ENCODE measurements around the gene GIN1. TPM values are rescaled to one million over a fixed set of nuclear protein-coding genes. Genes with fewer than 3 reads are reported as not detected.
A peak's percentile ranks its signal among the peaks of the same experiment; 100 is the strongest.

GIN1 gene
- total RNA-seq, 2 donors from 2014 or later: 1.6 to 5.2 TPM

GRCh38 chr5:103093727-103094126 lies 26.2 kb downstream of the GIN1 start:
- TF ChIP-seq POLR2A (IDR thresholded peaks at IDR 0.05) (no peak), CTCF (IDR thresholded peaks at IDR 0.05) (no peak)
- Histone ChIP-seq H3K27ac (peak overlapping the region; percentile 19 to 54 (median 44)), H3K27me3 (no peaks in the 10 kb centered on the region), H3K4me3 (no peak overlapping the region), H3K4me1 (peaks cover 34% of the 10 kb centered on the region), H3K36me3 (replicated peaks in 1 of 2; ENCODE audit: insufficient read depth in 1 of 2, low read depth in 2 of 2) (no peaks in the 10 kb centered on the region), H3K9me3 (no peaks in the 10 kb centered on the region)
- peak; percentile 68 for ATAC-seq
- intact Hi-C loops (cut with DNase I): no loop called here
- WGBS, 2 donors: 39 to 47% methylated on average over 1 of the region's 1 CpG
- DNase-seq: no peak

- Histone ChIP-seq H3K4me3 (no peak overlapping the region), H3K36me3 (replicated peaks in 1 of 2; ENCODE audit: insufficient read depth in 1 of 2, low read depth in 2 of 2) (peaks cover 0 to 3% of the 10 kb centered on the region in 2 donors), H3K27me3 (no peaks in the 10 kb centered on the region), H3K9me3 (no peaks in the 10 kb centered on the region), H3K27ac (peak overlapping the region in 1 of 4 donors; percentile 45), H3K4me1 (peaks cover 34% of the 10 kb centered on the region)
- intact Hi-C loops (cut with DNase I): no loop called here
- peak; percentile 15 for ATAC-seq
- WGBS, 2 donors: 80 to 82% methylated on average over 3 of the region's 3 CpGs
- no peak for TF ChIP-seq CTCF (IDR thresholded peaks at IDR 0.05)
- no peak for TF ChIP-seq POLR2A (IDR thresholded peaks at IDR 0.05)
- DNase-seq: no peak
Observed at GRCh38 chr5:103092676-103093075, 27.3 kb downstream of the GIN1 start.

GRCh38 chr5:103090791-103091190 lies 29.1 kb downstream of the GIN1 start:
- Histone ChIP-seq H3K4me1 (peaks cover 30% of the 10 kb centered on the region), H3K36me3 (replicated peaks in 1 of 2; ENCODE audit: insufficient read depth in 1 of 2, low read depth in 2 of 2) (peaks cover 0 to 7% of the 10 kb centered on the region in 2 donors), H3K9me3 (no peaks in the 10 kb centered on the region), H3K4me3 (no peak overlapping the region), H3K27ac (no peak overlapping the region), H3K27me3 (no peaks in the 10 kb centered on the region)
- intact Hi-C loops (cut with DNase I): no loop called here
- WGBS, 2 donors: 93 to 94% methylated on average over 1 of the region's 1 CpG
- TF ChIP-seq POLR2A (IDR thresholded peaks at IDR 0.05): no peak
- no peak for TF ChIP-seq CTCF (IDR thresholded peaks at IDR 0.05)
- ATAC-seq: no peak
- no peak for DNase-seq

- DNase-seq: no peak
- Histone ChIP-seq H3K4me3 (no peak overlapping the region), H3K9me3 (no peaks in the 10 kb centered on the region), H3K36me3 (replicated peaks in 1 of 2; ENCODE audit: insufficient read depth in 1 of 2, low read depth in 2 of 2) (peaks cover 0 to 7% of the 10 kb centered on the region in 2 donors), H3K27ac (no peak overlapping the region), H3K4me1 (peaks cover 17% of the 10 kb centered on the region), H3K27me3 (no peaks in the 10 kb centered on the region)
- 96 to 100% methylated on average over 1 of the region's 1 CpG for WGBS, 2 donors
- intact Hi-C loops (cut with DNase I): no loop called here
- no peak for TF ChIP-seq CTCF (IDR thresholded peaks at IDR 0.05)
- no peak for TF ChIP-seq POLR2A (IDR thresholded peaks at IDR 0.05)
- ATAC-seq: no peak
Observed at GRCh38 chr5:103089272-103089671, 30.7 kb downstream of the GIN1 start.

- Histone ChIP-seq H3K27ac (no peak overlapping the region), H3K4me3 (no peak overlapping the region), H3K9me3 (no peaks in the 10 kb centered on the region), H3K36me3 (replicated peaks in 1 of 2; ENCODE audit: insufficient read depth in 1 of 2, low read depth in 2 of 2) (peaks cover 0 to 7% of the 10 kb centered on the region in 2 donors), H3K4me1 (no peaks in the 10 kb centered on the region), H3K27me3 (no peaks in the 10 kb centered on the region)
- TF ChIP-seq CTCF (IDR thresholded peaks at IDR 0.05) (no peak), POLR2A (IDR thresholded peaks at IDR 0.05) (no peak)
- no peak for ATAC-seq
- WGBS, 2 donors: 91 to 97% methylated on average over 1 of the region's 1 CpG
- intact Hi-C loops (cut with DNase I): no loop called here
- DNase-seq: no peak
Observed at GRCh38 chr5:103086547-103086946, 33.4 kb downstream of the GIN1 start.

Data from body of pancreas (tissue), 4 donors.